Measurements from ENCODE around the gene VANGL2.

VANGL2 gene

DNA sequence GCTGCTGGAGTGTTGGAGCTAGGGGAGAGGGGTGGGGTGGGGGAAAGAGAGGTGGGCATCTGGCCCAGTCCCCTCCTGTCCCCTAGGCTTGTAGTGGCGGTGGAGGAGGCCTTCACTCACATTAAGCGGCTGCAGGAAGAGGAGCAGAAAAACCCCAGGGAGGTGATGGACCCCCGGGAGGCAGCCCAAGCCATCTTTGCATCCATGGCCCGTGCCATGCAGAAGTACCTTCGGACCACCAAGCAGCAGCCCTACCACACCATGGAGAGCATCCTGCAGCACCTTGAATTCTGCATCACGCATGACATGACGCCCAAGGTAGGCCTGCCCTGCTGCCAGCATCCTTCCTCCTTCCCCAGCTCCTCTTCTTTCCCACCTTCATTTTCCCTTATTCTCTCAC lies 23.6 kb downstream of the VANGL2 start:
- FAIRE-seq: no peak
- no peak for DNase-seq (ENCODE audit: insufficient read length, low spot score)

DNA sequence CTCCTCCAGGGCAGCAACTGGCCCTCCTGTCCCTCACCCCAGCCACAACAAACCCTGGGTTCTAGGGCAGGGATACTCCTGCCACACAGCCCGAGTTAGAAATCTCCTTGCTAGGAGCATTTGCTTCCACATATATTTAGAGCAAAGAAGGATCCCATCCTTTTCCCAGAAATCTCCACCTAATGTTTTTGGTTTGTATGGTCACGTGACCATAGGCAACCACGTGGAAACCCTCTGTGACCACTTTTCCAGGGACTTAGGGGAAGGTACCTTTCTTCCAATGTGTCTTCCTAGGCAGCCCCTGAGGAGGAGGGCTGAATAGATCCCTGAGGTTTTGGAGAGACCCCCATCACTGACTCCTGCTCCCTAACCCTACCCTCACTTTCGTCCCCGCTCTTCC lies 25.5 kb downstream of the VANGL2 start:
- DNase-seq (ENCODE audit: insufficient read length, low spot score) (no peak), FAIRE-seq (no peak)

DNA sequence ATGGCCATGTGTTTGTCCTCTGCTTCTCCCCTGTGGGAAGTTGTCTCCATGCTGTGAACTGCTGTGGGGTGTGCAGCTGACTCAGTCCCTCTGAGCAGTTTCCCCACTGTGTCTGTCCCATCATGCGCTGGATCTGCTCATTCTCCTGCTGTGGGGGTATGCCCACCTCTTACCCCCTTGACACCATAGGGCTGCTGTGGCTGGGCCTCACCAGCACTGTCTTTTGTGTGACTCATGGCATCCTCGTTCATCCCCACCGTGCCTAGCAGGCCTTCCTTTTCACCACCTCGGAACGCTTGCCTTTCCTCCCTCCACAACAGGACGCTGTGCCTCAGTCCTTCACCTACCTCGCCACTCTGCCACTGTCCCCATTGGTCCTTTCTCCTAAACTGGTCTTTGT lies 27.3 kb downstream of the VANGL2 start:
- no peak for DNase-seq (ENCODE audit: insufficient read length, low spot score)

DNA sequence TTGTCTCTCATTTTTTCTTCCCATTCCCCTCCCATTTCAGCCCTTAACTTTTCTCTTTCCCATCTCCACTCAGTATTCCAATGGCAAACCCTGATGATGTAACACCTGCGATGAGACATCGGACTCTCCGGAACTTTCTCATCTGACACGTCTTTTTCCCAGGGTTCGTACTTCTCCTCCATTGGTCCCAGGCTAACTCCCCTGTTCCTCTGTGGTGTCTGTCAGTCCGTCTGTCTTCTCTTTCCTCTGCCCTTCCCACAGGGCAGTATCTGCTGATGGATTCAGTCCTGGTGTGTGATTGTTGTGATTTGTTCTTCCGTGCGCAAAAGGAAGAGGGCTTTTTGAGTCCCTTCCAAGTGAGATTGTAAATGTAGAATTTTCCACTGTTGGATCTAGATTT lies 27.7 kb downstream of the VANGL2 start:
- FAIRE-seq: no peak
- no peak for DNase-seq (ENCODE audit: insufficient read length, low spot score)

More for the DNA sequence above, 27.3 kb downstream of the VANGL2 start:
- FAIRE-seq: no peak

DNA sequence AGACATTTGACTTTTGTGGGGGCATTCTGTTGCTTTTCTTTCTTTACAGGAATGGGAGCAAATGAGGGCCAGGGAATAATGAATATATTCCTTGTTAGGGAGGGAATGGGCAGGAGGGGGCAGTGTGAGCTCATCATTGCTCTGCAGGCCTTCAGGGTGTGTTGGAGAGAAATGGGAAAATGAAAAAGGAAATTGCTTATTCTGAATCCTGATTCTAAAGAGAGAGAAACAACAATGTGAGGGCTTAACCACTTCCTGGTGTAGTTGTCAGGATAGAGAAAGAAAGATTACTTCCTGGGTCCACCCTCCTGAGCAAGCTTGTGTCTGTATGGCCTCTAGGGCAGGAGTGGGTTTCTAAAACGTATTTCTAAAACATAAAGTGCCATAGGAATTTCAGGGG lies 28.3 kb downstream of the VANGL2 start:
- FAIRE-seq (no peak), DNase-seq (ENCODE audit: insufficient read length, low spot score) (peak; percentile 40)

DNA sequence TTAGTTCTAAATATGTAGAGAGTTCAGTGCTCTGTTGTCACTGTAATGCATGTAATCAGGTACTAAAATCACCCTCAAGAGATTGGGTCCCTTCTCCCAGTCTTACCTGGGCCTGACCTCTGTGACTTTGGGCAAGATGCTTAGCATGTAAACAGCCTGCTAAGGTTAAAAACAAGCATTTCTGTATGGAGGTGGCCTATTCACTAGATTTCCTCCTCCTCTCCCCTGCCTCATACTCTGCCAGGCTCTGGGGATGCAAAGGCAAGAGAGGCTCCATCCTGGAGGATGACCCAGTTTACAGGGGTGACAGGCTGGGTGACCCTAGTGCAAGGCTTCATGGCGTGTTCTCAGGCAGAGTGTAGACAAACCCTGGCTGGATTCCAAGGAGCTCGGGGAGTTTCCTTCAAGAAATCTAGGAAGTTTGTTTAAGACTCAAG lies 28.8 kb downstream of the VANGL2 start:
- DNase-seq (ENCODE audit: insufficient read length, low spot score) (no peak), FAIRE-seq (no peak)

DNA sequence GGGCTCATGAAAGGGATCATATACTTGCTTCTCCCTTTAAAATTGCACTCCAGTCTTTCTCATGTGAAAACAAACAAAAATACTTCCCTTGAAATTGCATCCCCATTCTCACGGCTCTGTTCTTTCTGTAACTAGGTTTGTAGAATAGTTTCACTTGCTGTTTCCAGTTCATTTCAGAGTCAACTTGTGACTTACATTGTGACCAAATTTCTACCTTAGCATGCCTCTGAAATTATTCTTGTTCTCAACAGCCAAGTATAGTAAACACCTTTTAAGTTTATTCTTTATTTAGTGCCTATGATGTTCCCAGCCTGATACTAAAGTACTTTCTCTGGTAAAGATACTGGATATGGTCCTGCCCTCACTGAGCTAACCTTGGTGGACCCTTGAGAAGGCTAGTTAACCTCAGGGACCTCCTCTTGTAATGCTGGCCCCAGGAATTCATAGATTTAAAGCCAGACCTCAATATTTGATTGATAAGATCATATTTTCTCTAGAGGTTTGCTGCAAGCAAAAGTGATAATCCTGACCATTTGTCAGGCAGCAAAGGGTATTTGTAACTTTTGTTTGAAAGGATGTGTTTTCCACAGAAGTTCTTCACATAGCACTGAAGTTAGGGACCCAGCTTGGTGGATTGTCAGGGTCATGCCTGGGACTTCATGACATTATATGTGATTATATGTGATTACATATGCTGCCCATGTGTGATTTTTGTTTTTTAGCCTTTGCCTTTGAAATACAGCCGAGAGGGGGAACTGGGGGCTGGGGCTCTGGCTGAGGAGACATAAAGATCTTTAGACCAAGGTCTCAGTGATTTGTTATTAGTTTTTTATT lies 29.6 kb downstream of the VANGL2 start:
- FAIRE-seq (no peak), DNase-seq (ENCODE audit: insufficient read length, low spot score) (no peak)

DNA sequence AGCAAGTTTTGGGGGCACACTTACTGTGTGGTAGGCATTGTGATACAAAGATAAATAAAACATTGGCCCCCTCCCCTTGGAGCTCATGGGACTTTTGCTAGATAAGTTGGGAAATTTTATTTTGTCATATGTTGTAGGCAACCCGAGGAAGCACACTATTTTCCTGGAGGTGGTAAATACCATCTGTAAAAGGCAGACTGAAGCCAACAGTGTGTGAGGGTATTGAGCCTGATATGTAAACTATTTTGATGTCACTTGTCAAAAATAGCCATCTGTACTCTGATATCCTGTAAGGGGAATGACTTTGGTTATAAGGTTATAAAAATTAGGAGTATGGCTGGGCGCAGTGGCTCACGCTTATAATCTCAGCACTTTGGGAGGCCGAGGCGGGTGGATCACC lies 30.6 kb downstream of the VANGL2 start:
- DNase-seq (ENCODE audit: insufficient read length, low spot score) (no peak), FAIRE-seq (no peak)

DNA sequence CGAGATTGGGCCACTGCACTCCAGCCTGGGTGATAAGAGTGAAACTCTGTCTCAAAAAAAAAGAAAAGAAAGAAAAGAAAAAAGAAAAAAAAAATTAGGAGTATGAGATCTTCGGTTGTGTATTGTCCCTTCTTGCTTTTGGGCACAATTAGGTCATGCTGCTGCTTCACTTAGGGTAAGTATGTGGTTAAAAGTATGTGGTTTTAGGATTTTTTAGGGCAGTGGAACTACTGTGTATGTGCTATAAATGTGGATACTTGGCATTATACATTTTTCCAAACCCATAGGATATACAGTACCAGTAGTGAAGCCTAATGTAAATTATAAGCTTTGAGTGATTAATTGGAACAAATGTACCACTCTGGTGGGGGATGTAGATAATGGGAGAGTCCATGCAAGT lies 31.2 kb downstream of the VANGL2 start:
- no peak for DNase-seq (ENCODE audit: insufficient read length, low spot score)
- no peak for FAIRE-seq

DNA sequence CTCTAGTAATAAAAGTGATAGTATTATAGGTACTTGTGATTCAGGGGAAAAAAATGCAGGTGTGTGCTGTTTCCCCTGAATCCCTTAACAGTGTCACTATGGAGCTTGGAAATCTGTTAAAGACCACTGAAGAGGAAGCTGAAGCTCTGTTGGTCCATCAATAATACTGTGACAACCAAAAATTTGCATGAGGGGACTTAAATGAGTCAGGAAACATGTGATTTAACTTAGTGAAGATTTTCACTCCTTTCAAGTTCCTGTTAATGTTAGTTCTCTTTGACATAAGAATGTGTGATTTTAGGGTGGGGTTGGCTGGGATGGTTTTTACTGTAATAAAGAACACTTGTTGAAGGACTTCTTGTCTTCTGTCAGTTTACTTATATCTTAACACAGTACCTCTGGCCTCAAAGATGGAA lies 32.0 kb downstream of the VANGL2 start:
- no peak for DNase-seq (ENCODE audit: insufficient read length, low spot score)
- no peak for FAIRE-seq

DNA sequence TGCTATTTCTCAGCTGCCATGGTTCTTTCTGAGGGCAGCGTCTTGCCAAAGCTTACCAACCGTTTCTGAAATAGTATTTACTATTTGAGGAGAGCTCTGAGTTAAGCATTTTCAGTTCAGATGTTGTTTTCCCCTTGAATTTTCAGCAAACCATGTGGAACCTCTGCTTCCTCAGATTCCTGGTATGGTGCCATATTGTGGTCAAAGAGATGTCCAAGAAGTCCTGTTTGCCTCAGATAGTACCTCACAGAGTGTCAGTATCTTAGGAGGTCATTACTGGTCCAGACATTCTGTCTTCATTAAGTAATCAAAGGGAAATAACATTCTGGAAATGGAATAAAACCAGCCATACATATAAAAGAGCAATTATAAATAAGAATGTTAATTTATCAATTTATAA lies 36.6 kb downstream of the VANGL2 start:
- FAIRE-seq (no peak), DNase-seq (ENCODE audit: insufficient read length, low spot score) (no peak)

DNA sequence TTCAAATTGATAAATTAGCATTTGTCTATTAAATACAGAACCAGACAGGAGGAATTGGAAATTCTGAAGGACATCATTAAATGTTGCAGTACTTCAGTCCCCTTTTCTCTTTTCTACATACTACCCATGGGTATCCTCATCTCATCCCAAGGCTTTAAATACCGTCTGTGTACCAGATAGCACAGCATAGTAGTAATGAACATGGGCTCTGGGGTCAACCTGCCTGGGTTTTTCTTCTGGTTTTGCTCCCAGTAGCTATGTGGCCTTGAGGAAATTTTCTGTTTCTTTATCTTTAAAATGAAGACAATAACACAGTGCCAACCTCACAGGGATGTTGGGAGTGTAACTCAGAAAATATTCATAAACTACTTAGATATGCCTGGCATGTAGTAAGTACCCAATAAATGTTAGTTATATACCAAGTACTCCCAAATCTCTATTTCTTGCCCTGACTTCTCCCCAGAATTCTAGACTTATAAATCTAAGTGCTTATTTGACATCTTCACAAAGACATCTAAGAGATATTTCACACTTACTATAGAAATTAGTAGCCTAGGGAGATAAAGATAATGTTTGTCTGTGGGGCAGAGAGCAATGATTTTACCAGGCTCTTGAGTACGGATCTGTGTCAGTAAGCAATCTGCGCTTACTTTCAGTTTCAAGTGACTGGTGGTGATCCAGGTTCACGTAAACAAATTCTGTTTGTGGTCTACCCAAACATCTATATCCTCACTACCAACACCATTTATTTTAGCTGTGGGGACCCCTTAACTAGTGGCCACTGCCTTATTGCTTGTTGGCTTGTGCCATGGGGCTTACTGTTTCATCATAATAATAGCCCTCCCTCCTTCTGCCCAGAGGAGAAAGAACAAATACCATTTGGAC lies 37.3 kb downstream of the VANGL2 start:
- no peak for FAIRE-seq
- DNase-seq (ENCODE audit: insufficient read length, low spot score): no peak

DNA sequence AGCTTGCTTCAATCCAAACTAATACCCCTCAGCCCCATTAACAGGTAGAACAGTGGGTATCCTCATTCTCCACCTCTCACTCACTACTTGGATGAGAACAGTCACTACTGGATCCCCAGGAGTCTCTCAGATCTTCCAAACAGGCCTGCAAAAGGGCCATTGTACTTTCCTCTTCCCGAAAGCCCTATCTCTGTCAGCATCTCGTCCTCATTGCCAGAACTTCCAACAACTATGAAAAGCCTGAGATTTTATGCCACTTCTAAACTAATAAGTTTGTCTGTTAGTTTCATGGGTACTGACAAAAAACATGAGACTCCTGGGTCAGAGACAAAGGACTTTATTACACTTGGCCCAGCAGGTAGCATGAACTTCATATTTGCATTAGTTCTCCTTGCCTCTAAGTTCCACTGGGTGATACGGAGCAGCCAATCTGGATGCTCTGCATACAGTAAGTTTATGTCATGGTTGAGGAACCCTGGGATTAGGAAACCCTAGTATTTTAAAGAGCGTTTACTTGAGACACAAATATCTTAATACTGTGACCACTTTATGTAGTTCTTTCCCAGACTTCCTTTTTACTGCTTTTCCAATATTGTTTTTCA lies 38.1 kb downstream of the VANGL2 start:
- no peak for FAIRE-seq
- no peak for DNase-seq (ENCODE audit: insufficient read length, low spot score)

DNA sequence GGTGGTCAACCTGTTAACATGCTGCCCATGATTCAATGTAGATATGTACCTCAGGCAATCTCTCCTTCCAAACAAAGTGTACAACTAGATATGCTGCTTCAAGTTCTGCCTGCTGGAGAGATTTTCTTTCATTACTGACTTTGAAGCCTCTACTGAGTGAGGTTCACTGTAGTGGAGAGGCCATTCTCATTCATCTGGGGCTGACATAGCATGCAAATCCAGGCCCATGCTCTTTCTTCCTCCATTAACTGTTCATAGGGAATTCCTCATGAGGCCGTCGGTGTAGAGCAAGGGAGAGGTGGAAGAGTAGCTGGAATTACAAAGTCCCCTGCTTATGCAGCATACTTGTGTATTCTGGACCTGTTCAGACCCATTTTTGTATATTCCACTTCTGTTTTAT lies 38.6 kb downstream of the VANGL2 start:
- DNase-seq (ENCODE audit: insufficient read length, low spot score) (no peak), FAIRE-seq (no peak)

DNA sequence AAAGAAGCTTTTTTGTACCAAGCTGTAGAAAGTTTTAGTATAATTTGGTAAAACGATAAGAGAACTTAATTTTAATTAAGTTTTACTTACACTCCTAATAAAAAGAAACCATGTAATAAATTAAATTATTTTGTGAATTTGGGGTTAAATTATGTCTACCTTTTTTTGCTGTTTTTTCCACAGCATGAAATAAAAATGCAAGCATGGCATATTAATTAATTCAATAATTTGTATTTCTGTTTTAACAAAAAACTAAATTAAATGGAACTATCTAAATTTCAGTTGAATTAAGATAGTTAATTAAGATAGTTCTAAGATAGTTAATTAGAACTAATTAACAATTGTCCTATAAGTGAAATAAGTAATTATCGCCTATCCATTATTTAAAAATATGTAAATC lies 39.4 kb downstream of the VANGL2 start:
- no peak for FAIRE-seq
- no peak for DNase-seq (ENCODE audit: insufficient read length, low spot score)

DNA sequence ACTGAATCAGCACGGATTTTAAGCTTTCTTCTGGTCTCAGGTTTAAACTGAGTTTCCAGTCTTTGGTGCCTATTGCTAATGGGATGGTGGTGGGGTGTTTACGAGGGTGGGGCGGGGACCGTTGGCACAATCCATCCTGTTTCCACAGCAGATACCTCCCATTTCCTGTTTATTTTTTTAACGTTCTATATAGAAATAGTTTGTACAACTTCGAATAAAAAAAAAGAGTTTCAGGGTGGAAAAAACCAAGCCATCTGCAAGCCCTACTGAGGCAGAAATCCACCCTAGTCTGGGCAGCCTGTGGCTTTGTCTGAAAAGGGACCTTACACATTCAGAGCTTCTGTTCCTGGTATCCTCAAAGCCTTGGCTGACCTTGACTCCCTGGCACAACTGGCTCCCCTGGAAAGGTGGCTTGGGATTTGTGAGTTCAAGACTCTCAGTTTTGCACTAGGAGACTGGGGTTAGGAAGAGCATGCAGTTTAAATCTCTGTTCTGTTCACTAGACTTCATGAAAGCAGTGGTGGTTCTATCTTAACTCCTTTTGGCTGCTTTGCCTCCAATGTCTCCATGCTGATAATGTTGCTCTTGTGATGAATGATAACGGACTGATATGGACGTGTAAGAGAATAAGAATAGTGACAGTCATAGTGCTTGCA lies 46.7 kb downstream of the VANGL2 start:
- no peak for FAIRE-seq
- no peak for DNase-seq (ENCODE audit: insufficient read length, low spot score)

DNA sequence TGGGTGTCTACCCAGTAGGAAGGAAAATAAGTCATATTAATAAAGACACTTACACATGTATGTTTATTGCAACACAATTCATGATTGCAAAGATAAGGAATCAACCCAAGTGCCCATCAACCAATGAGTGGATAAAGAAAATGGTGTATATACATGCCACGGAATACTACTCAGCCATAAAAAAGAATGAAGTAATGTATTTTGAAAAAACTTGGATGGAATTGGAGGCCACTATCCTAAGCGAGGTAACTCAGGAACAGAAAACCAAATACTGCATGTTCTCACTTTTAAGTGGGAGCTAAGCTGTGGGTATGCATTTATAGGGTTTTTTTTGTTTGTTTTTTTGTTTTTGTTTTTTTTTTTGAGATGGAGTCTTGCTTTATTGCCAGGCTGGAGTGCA lies 49.1 kb downstream of the VANGL2 start:
- no peak for DNase-seq (ENCODE audit: insufficient read length, low spot score)
- FAIRE-seq: no peak

DNA sequence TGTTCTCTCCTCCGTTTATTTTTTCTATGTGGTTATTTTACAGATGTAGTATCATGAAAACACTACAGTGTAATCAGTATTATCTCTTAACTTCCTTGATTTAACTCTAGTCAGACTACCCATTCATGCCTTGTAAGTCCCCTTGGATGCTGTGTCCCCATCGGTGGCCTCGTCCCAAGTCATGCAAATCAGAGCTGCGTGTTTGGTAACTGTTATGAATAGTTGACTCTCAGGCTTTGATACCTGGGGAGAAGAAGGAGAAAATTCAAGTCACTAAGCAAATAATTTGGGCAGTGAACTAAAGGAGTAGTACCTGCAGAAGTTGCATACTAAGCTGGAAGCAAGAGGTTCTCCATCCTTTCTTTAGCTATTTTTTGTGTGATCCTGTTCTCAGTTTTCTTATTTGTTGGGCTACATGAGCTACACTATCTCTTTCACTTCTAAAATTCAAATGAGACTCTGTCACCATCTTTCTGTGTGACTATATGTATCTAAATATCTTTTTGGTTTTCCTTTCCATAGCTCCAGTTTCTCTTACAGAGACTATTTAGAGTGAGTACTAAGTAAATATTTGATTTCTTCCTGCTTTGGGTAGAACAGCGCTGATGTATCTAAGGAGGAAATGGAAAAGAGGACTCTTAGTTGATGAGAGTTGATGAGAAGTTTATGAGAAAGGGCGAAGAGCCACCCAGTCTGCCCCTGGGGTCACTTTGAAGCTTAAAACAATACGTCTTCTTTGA lies 50.9 kb downstream of the VANGL2 start:
- DNase-seq (ENCODE audit: insufficient read length, low spot score): no peak
- no peak for FAIRE-seq

DNA sequence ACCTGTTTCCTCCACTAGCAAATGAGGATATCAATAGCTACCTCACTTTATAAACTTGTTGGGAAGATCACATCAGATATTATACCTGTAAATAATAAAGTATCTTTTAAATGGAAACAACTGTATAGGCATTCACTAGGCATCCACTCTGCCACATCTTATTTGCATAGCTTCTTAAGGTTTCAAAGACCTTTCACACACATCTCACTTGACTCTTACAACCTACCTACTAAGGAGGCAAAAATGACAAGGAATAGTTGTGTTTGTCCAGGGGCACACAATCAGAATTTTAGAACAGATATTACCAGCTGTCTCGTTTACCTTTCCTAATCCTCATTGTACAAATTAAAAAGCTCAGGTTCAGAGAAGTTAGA lies 51.5 kb downstream of the VANGL2 start:
- DNase-seq (ENCODE audit: insufficient read length, low spot score) (no peak), FAIRE-seq (no peak)

DNA sequence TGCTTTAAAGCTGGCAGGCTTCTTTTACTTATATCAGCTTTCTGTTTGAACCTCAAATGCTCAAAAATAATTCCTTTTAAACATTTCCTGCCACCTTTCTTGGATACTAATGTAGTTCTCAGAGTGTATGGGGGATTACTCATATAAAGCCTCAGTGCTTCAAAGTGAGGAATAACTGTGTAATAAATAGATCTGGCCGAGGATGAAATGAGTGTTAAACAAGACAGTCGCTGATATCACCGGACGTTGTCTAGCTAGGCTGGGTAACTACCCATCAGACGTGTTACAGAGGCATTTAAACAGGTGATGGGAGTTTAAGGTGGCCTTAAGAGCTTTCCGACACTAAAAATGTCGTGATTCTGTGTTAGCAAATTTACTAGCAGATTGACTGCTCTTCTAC lies 53.1 kb downstream of the VANGL2 start:
- FAIRE-seq (no peak), DNase-seq (ENCODE audit: insufficient read length, low spot score) (no peak)
